HepG2 (cell line): Measurements from ENCODE around the gene SOX13. TPM values are rescaled to one million over a fixed set of nuclear protein-coding genes. Genes with fewer than 3 reads are reported as not detected.
A peak's percentile ranks its signal among the peaks of the same experiment; 100 is the strongest.

Experiments
- AHR ChIP-seq: IDR thresholded peaks from 2 replicates; pipeline ENCODE4 v1.6.1; 2018; ENCODE audit warnings: missing genetic modification reagents, missing compliant biosample characterization
- BATF2 ChIP-seq: sonication (generic); formaldehyde crosslinking; IDR thresholded peaks from 2 replicates; pipeline ENCODE4 v1.8.0; 2022; ENCODE audit warnings: mild to moderate bottlenecking, missing genetic modification reagents, moderate library complexity
- CENPBD1 ChIP-seq: sonication (generic); formaldehyde crosslinking; IDR thresholded peaks from 2 replicates; pipeline ENCODE4 v1.8.0; 2022; ENCODE audit warnings: missing genetic modification reagents, low read depth, mild to moderate bottlenecking, borderline replicate concordance
- DMTF1 ChIP-seq: sonication (generic); formaldehyde crosslinking; IDR thresholded peaks from 2 replicates; pipeline ENCODE4 v1.4.0; 2020; ENCODE audit warnings: mild to moderate bottlenecking, missing genetic modification reagents
- FOXJ3 ChIP-seq: sonication (generic); formaldehyde crosslinking; IDR thresholded peaks from 2 replicates; pipeline ENCODE4 v1.4.0; 2020; ENCODE audit warnings: missing genetic modification reagents, mild to moderate bottlenecking, borderline replicate concordance
- HNF4A ChIP-seq: sonication (generic); formaldehyde crosslinking; IDR thresholded peaks from 2 replicates; pipeline ENCODE4 v1.4.0; 2020; ENCODE audit warnings: missing genetic modification reagents
- MATR3 ChIP-seq: sonication (generic); formaldehyde crosslinking; IDR thresholded peaks from 2 replicates; pipeline ENCODE4 v1.4.0; 2020; ENCODE audit warnings: missing genetic modification reagents
- MTF1 ChIP-seq: sonication (generic); formaldehyde crosslinking; IDR thresholded peaks from 2 replicates; pipeline ENCODE4 v1.5.0; 2020; ENCODE audit warnings: missing genetic modification reagents
- NR2C2 ChIP-seq: sonication (generic); formaldehyde crosslinking; IDR thresholded peaks from 2 replicates; pipeline ENCODE4 v1.4.0; 2020; ENCODE audit warnings: missing genetic modification reagents, mild to moderate bottlenecking, moderate library complexity, borderline replicate concordance
- PHF20 ChIP-seq: sonication (generic); formaldehyde crosslinking; IDR thresholded peaks from 2 replicates; pipeline ENCODE4 v1.5.0; 2020; ENCODE audit warnings: mild to moderate bottlenecking, missing genetic modification reagents
- POLR2A ChIP-seq, 2 experiments: IDR thresholded peaks; 2 replicates each; pipeline ENCODE4 v1.6.1; 2011; ENCODE audit warnings: low read depth in 2 of 2, low read length in 2 of 2, mild to moderate bottlenecking in 1 of 2, moderate library complexity in 1 of 2; ENCODE audit not compliant: insufficient read depth in 1 of 2
- SMAD9 ChIP-seq: sonication (generic); formaldehyde crosslinking; IDR thresholded peaks from 2 replicates; pipeline ENCODE4 v1.5.1; 2020; ENCODE audit warnings: mild to moderate bottlenecking, missing genetic modification reagents
- SOX13 ChIP-seq, 3 experiments: fragments of 450-650 bp in 1 of 3; sonication (generic) in 1 of 3; formaldehyde crosslinking in 1 of 3; IDR thresholded peaks in 2 of 3; conservative IDR thresholded peaks in 1 of 3; 2 replicates each; pipeline versions ENCODE4 v1.5.0 to v1.6.1; 2016 to 2020; ENCODE audit warnings: antibody characterized with exemption in 1 of 3, mild to moderate bottlenecking in 1 of 3, missing compliant biosample characterization in 1 of 3, missing genetic modification reagents in 1 of 3, moderate library complexity in 1 of 3
- THAP8 ChIP-seq: sonication (generic); formaldehyde crosslinking; IDR thresholded peaks from 2 replicates; pipeline ENCODE4 v1.5.1; 2020; ENCODE audit warnings: missing genetic modification reagents, mild to moderate bottlenecking, borderline replicate concordance
- YY1 ChIP-seq: IDR thresholded peaks from 2 replicates; pipeline ENCODE4 v1.6.1; 2011; ENCODE audit warnings: low read length, low read depth, moderate library complexity, mild to moderate bottlenecking; ENCODE audit not compliant: insufficient read depth, insufficient replicate concordance
- ZBTB21 ChIP-seq: sonication (generic); formaldehyde crosslinking; IDR thresholded peaks from 2 replicates; pipeline ENCODE4 v1.4.0; 2020; ENCODE audit warnings: missing genetic modification reagents
- ZNF12 ChIP-seq: sonication (generic); formaldehyde crosslinking; IDR thresholded peaks from 2 replicates; pipeline ENCODE4 v1.5.0; 2020; ENCODE audit warnings: missing genetic modification reagents
- ZNF276 ChIP-seq: sonication (generic); formaldehyde crosslinking; IDR thresholded peaks from 2 replicates; pipeline ENCODE4 v1.4.0; 2020; ENCODE audit warnings: mild to moderate bottlenecking, low read depth, missing genetic modification reagents
- ZNF292 ChIP-seq: sonication (generic); formaldehyde crosslinking; IDR thresholded peaks from 2 replicates; pipeline ENCODE4 v1.8.1; 2022; ENCODE audit warnings: mild to moderate bottlenecking, low read depth, missing genetic modification reagents, borderline replicate concordance
- ZNF362 ChIP-seq: sonication (generic); formaldehyde crosslinking; IDR thresholded peaks from 2 replicates; pipeline ENCODE4 v1.4.0; 2020; ENCODE audit warnings: missing genetic modification reagents, mild to moderate bottlenecking, borderline replicate concordance
- ZNF460 ChIP-seq: sonication (generic); formaldehyde crosslinking; IDR thresholded peaks from 2 replicates; pipeline ENCODE4 v1.5.1; 2020; ENCODE audit warnings: missing genetic modification reagents, mild to moderate bottlenecking, borderline replicate concordance
- ZNF747 ChIP-seq: sonication (generic); formaldehyde crosslinking; IDR thresholded peaks from 2 replicates; pipeline ENCODE4 v1.8.1; 2023; ENCODE audit warnings: missing genetic modification reagents, mild to moderate bottlenecking, borderline replicate concordance
- ZNF83 ChIP-seq: sonication (generic); formaldehyde crosslinking; IDR thresholded peaks from 2 replicates; pipeline ENCODE4 v1.4.0; 2020; ENCODE audit warnings: missing genetic modification reagents, mild to moderate bottlenecking, borderline replicate concordance
- ZNF839 ChIP-seq: sonication (generic); formaldehyde crosslinking; IDR thresholded peaks from 2 replicates; pipeline ENCODE4 v1.4.0; 2020; ENCODE audit warnings: missing genetic modification reagents, mild to moderate bottlenecking, borderline replicate concordance
- polyA plus RNA-seq, 8 experiments: library from polyadenylated mRNA; depleted of rRNA in 3 of 8; stranded (reverse) in 7 of 8; unstranded in 1 of 8; fragments of >200 nt; fragmentation: Illumina TruSeq in 4 of 8; extraction: Trizol in 4 of 8; gene quantifications; 2 replicates each; pipeline versions ENCODE4 v1.2.1 to v1.2.3, GENCODE V29; 2011 to 2016; ENCODE audit warnings: low read depth in 4 of 8, missing spikeins in 1 of 8, mixed read lengths in 1 of 8; ENCODE audit not compliant: insufficient read depth in 1 of 8
- total RNA-seq, 5 experiments: library from RNA; depleted of rRNA; stranded (reverse); fragments of >200 nt; fragmentation: Illumina TruSeq; extraction: Trizol; gene quantifications; 2 replicates each; pipeline ENCODE4 v1.2.3, GENCODE V29; 2016; ENCODE audit warnings: low read depth in 1 of 5

Gene SOX13
- total and polyA plus RNA-seq, 2 of the 13 experiments (the other 11 are each of a cell fraction or from before 2014, with no cell fraction given) = 13.3 to 15.8 TPM

- TF ChIP-seq ZNF460 (CRISPR knock-in tag) = no peak
- TF ChIP-seq ZNF83 (CRISPR knock-in tag) = no peak
- TF ChIP-seq MTF1 (CRISPR knock-in tag) = no peak
- TF ChIP-seq ZNF747 = no peak
- TF ChIP-seq NR2C2 (CRISPR knock-in tag) = 0 out of 2 replicates have a peak, but pooled peaks have one; percentile 26
- no peak for TF ChIP-seq CENPBD1 (CRISPR knock-in tag)
- no peak for TF ChIP-seq FOXJ3
- no peak for TF ChIP-seq ZNF839 (CRISPR knock-in tag)
- TF ChIP-seq ZNF276 (CRISPR knock-in tag) = no peak
- TF ChIP-seq SOX13 (IDR thresholded peaks at IDR 0.05) = no peak
- TF ChIP-seq SOX13 (CRISPR knock-in tag; conservative IDR thresholded peaks at IDR 0.05 in 1 of 2, IDR thresholded peaks at IDR 0.05 in 1 of 2) = peak in 1 of 2 experiments; percentile 33; a peak in 1 of 4 replicates
- TF ChIP-seq ZNF362 (CRISPR knock-in tag) = no peak
- no peak for TF ChIP-seq AHR (CRISPR knock-in tag)
- no peak for TF ChIP-seq DMTF1
- TF ChIP-seq HNF4A (CRISPR knock-in tag) = peak; percentile 65
- TF ChIP-seq YY1 = no peak
- no peak for TF ChIP-seq THAP8 (CRISPR knock-in tag)
- no peak for TF ChIP-seq MATR3 (CRISPR knock-in tag)
- TF ChIP-seq POLR2A (IDR thresholded peaks at IDR 0.05; ENCODE audit: insufficient read depth in 1 of 2, low read depth in 2 of 2, low read length in 2 of 2) = no peak
- TF ChIP-seq ZNF12 (CRISPR knock-in tag) = no peak
- TF ChIP-seq ZBTB21 (CRISPR knock-in tag) = no peak
- no peak for TF ChIP-seq SMAD9 (CRISPR knock-in tag)
- TF ChIP-seq BATF2 = no peak
- no peak for TF ChIP-seq PHF20 (CRISPR knock-in tag)
- peak; percentile 45; the same call in 1 of the 2 replicates for TF ChIP-seq ZNF292
These were observed 24.0 kb downstream of the SOX13 start (continued) for GRCh38 chr1:204096931-204097330.
